ENCODE measurements around the gene GOLM1.
"Not testable (repeated sequence)": the region's sequence is repeated elsewhere in the genome, so short reads cannot be mapped to it uniquely, and the experiment has no call there.

GOLM1 gene
- 6.5 to 27.8 (median 15.7) reads per million in 17 experiments for total RNA-seq

- DNase-seq: peak; percentile 67 to 88 (median 78)
These were observed at the start of gene GOLM1 for GRCh38 chr9:86098824-86099700. TSS of gene GOLM1 (minus strand) at chr9:86099558. CDS start at chr9:86079320, 20,238 bp downstream.

GRCh38 chr9:86146671-86147070, 47.3 kb upstream of the GOLM1 start:
- not testable (repeated sequence) for DNase-seq

GRCh38 chr9:86145960-86146359, 46.6 kb upstream of the GOLM1 start:
- not testable (repeated sequence) for DNase-seq

- DNase-seq: no peak
These were observed 43.6 kb upstream of the GOLM1 start for GRCh38 chr9:86142973-86143372.

- DNase-seq: no peak
These were observed 42.5 kb upstream of the GOLM1 start for GRCh38 chr9:86141843-86142242.

- no peak for DNase-seq
These were observed 36.0 kb upstream of the GOLM1 start for GRCh38 chr9:86135371-86135770.

- DNase-seq: no peak
These were observed 35.0 kb upstream of the GOLM1 start for GRCh38 chr9:86134361-86134760.

- DNase-seq: no peak
These were observed 29.0 kb upstream of the GOLM1 start for GRCh38 chr9:86128235-86128822.

- DNase-seq: no peak
These were observed 27.9 kb upstream of the GOLM1 start for GRCh38 chr9:86126998-86127972.

GRCh38 chr9:86122311-86122710, 23.0 kb upstream of the GOLM1 start:
- DNase-seq: peak in 3 of 4 experiments; percentile 3 to 6 (median 6)

GRCh38 chr9:86119457-86119856, 20.1 kb upstream of the GOLM1 start:
- no peak for DNase-seq

- DNase-seq: no peak
These were observed 17.1 kb upstream of the GOLM1 start for GRCh38 chr9:86116425-86116824.

- DNase-seq: no peak
These were observed 16.5 kb upstream of the GOLM1 start for GRCh38 chr9:86115886-86116285.

GRCh38 chr9:86112057-86112456, 12.7 kb upstream of the GOLM1 start:
- DNase-seq: no peak

- DNase-seq: no peak
These were observed 3.3 kb upstream of the GOLM1 start for GRCh38 chr9:86102626-86103025.

GRCh38 chr9:86099701-86100364, 475 bp upstream of the GOLM1 start:
- peak; percentile 46 to 64 (median 63) for DNase-seq

- no peak for DNase-seq
These were observed 1.7 kb downstream of the GOLM1 start for GRCh38 chr9:86097510-86098224.

GRCh38 chr9:86096386-86096785, 3.0 kb downstream of the GOLM1 start:
- DNase-seq: no peak

- peak; percentile 19 to 39 (median 36) for DNase-seq
These were observed 5.4 kb downstream of the GOLM1 start for GRCh38 chr9:86093788-86094555.

GRCh38 chr9:86091477-86091876, 7.9 kb downstream of the GOLM1 start:
- no peak for DNase-seq

- DNase-seq: no peak
These were observed 16.5 kb downstream of the GOLM1 start for GRCh38 chr9:86082870-86083269.

Data from suppressor macrophage (primary cell).